Measurements from ENCODE around the gene KAZN. TPM values are rescaled to one million over a fixed set of nuclear protein-coding genes. Genes with fewer than 3 reads are reported as not detected.

The KAZN gene
- total and polyA plus RNA-seq, 8 donors, result 11.1 to 37.5 (median 30.2) TPM

DNA sequence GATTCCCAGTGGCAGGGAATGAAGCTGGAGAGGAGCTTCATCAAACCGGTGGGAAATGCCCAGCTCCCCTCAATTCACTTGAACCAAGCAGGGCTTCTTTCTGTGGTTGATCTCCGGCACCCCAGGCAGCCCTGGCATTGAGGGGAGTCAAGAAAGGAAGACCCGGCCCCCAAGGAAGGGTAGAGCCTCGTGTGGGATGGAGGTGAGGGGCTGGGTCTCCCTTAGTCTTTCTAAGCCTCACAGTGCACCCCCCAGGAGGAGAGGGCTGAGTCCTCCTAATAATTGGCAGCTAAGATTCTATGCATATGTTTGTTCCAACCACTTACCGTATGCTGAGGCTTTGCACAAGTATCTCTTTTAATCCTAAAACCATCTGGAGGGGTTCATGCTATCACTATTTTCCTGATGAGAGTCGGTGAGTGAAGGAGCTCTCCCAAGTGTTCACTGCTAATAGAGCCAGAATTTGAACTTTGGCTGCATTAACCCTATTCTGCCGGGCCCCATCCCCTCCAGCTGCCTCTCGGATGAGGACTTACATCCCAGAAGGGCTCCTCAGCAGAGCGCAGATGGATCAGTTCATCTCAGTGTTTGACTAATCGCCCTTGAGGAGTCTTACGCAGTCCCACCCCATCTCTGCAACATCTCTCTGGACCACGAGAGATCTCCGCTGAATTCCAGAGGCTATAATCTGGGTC lies 521.9 kb downstream of the KAZN start:
- no peak for DNase-seq
- H3K4me1 ChIP-seq, result no peaks in the 10 kb centered on the region
- intact Hi-C loops (cut with DNase I), result loop anchor here in 1 of 2 donors (10.0 kb wide), 1 partner anchor 184 kb away; no protein-coding TSS in a partner anchor
- H3K4me3 ChIP-seq, result no peak overlapping the region
- H3K27ac ChIP-seq, result no peak overlapping the region
- H3K36me3 ChIP-seq, result peaks cover 0 to under 1% of the 10 kb centered on the region in 2 donors
- H3K27me3 ChIP-seq, result no peaks in the 10 kb centered on the region
- no peak for TF ChIP-seq CTCF (IDR thresholded peaks at IDR 0.05)
- no peaks in the 10 kb centered on the region for H3K9me3 ChIP-seq
- no peak for ATAC-seq

- DNase-seq (no peak), ATAC-seq (no peak)
- Histone ChIP-seq H3K4me3 (no peak overlapping the region), H3K4me1 (no peaks in the 10 kb centered on the region), H3K9me3 (no peaks in the 10 kb centered on the region), H3K27me3 (no peaks in the 10 kb centered on the region), H3K36me3 (no peaks in the 10 kb centered on the region), H3K27ac (no peak overlapping the region)
- intact Hi-C loops (cut with DNase I), result loop anchor here in 1 of 2 donors (10.0 kb wide), 1 partner anchor 182 kb away; no protein-coding TSS in a partner anchor
- TF ChIP-seq CTCF (IDR thresholded peaks at IDR 0.05), result no peak
These were observed 523.8 kb downstream of the KAZN start for GRCh38 chr1:15122331-15122730.

GRCh38 chr1:15123270-15123669 lies 524.8 kb downstream of the KAZN start:
- no peak for TF ChIP-seq CTCF (IDR thresholded peaks at IDR 0.05)
- Histone ChIP-seq H3K36me3 (no peaks in the 10 kb centered on the region), H3K27me3 (no peaks in the 10 kb centered on the region), H3K4me1 (no peaks in the 10 kb centered on the region), H3K9me3 (no peaks in the 10 kb centered on the region), H3K4me3 (no peak overlapping the region), H3K27ac (no peak overlapping the region)
- intact Hi-C loops (cut with DNase I), result loop anchor here in 1 of 2 donors (10.0 kb wide), 1 partner anchor 182 kb away; no protein-coding TSS in a partner anchor
- ATAC-seq, result no peak
- no peak for DNase-seq

GRCh38 chr1:15123925-15124324 lies 525.4 kb downstream of the KAZN start:
- Histone ChIP-seq H3K4me3 (no peak overlapping the region), H3K27ac (no peak overlapping the region), H3K9me3 (no peaks in the 10 kb centered on the region), H3K36me3 (no peaks in the 10 kb centered on the region), H3K4me1 (no peaks in the 10 kb centered on the region), H3K27me3 (no peaks in the 10 kb centered on the region)
- TF ChIP-seq CTCF (IDR thresholded peaks at IDR 0.05), result no peak
- ATAC-seq, result no peak
- peak in 1 of 4 donors; percentile 33 for DNase-seq
- intact Hi-C loops (cut with DNase I), result loop anchor here in 1 of 2 donors (10.0 kb wide), 1 partner anchor 181 kb away; no protein-coding TSS in a partner anchor

DNA sequence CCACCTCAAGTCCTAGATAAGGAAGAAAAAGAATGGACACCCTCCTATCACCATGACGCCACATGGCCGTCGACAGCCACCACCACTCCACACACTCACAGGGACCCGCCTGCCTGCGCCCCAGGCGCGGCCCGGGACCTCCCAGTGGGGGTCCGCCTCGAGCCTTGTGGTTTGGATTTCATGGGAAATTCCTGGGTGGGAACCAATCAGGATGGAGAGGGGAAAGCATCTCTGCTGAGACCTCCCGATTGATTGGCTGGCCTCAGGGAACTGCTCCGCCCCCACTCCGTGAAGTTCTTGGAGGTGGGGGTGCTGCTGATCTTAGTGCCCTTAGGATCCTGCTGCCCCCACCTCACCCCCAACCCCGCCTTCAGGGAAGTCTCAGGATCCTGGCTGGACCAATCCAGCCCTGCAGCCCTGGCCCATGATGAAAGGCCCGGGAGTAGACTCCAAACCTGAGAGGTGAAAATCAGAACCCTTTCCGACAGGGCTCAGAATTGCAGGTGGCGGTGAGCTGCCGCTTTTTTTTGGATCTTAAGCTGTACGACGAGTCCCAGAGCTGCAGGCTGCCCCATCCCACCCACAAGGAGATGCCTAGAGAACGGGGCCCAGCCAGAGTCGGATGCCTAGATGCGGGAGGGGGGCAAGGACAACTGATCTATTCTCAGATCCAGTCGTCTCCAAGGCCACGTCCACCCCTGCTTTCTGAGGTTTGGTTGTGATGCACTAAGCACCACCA lies 526.0 kb downstream of the KAZN start:
- no peaks in the 10 kb centered on the region for H3K9me3 ChIP-seq
- intact Hi-C loops (cut with DNase I), result loop anchor here in 1 of 2 donors (5.0 to 10.0 kb wide), 2 partner anchors 148 to 180 kb away; no protein-coding TSS in a partner anchor
- H3K27ac ChIP-seq, result no peak overlapping the region
- H3K36me3 ChIP-seq, result no peaks in the 10 kb centered on the region
- no peak overlapping the region for H3K4me3 ChIP-seq
- H3K27me3 ChIP-seq, result no peaks in the 10 kb centered on the region
- no peak for TF ChIP-seq CTCF (IDR thresholded peaks at IDR 0.05)
- ATAC-seq, result no peak
- no peaks in the 10 kb centered on the region for H3K4me1 ChIP-seq
- DNase-seq, result peak in 1 of 4 donors; percentile 41

All from left lung (tissue), 10 donors.